Esophagus (tissue), 2 donors: ENCODE data around the gene PTGDR. TPM values are rescaled to one million over a fixed set of nuclear protein-coding genes. Genes with fewer than 3 reads are reported as not detected.
A peak's percentile ranks its signal among the peaks of the same experiment; 100 is the strongest.

Experiments used
- H3K27ac ChIP-seq, 2 donors: one replicate each; pipeline ENCODE4 v1.5.1; 2013; ENCODE audit warnings: low read depth in 2 of 2, mild to moderate bottlenecking in 2 of 2, inconsistent platforms in 1 of 2, low read length in 1 of 2, moderate library complexity in 1 of 2
- H3K27me3 ChIP-seq, 2 donors: one replicate each; pipeline ENCODE4 v1.6.1; 2013; ENCODE audit warnings: low read length in 2 of 2, control low read depth in 1 of 2, mild to moderate bottlenecking in 1 of 2; ENCODE audit not compliant: insufficient read depth in 2 of 2, control insufficient read depth in 1 of 2
- H3K36me3 ChIP-seq, 2 donors: one replicate each; pipeline ENCODE4 v1.6.1; 2013; ENCODE audit warnings: low read length in 1 of 2; ENCODE audit not compliant: control insufficient read depth in 2 of 2, insufficient read depth in 2 of 2
- H3K4me1 ChIP-seq, 2 donors: one replicate each; pipeline ENCODE4 v1.6.1; 2013; ENCODE audit warnings: low read length in 1 of 2; ENCODE audit not compliant: control insufficient read depth in 2 of 2, insufficient read depth in 2 of 2
- H3K4me3 ChIP-seq, 2 donors: one replicate each; pipeline ENCODE4 v1.5.1; 2013; ENCODE audit warnings: low read length in 2 of 2, mild to moderate bottlenecking in 2 of 2, low read depth in 1 of 2, moderate library complexity in 1 of 2
- H3K9me3 ChIP-seq, 2 donors: one replicate each; pipeline ENCODE4 v1.6.1; 2013; ENCODE audit warnings: mild to moderate bottlenecking in 2 of 2, low read depth in 1 of 2, low read length in 1 of 2, moderate library complexity in 1 of 2; ENCODE audit not compliant: control insufficient read depth in 2 of 2, insufficient read depth in 1 of 2
- WGBS, 2 donors: extraction: QIAGEN DNeasy Blood & Tissue Kit; methylation state at CpG; one replicate each; pipeline ENCODE4 v1.1.7; 2013; 5-methylcytosine and 5-hydroxymethylcytosine counted together
- polyA plus RNA-seq, 2 donors: library from polyadenylated mRNA; stranded (reverse); fragments of 200-250 nt; gene quantifications; one replicate each; pipeline ENCODE4 v1.2.3, GENCODE V29; 2013
- donor health status: healthy with polysubstance abuse.
- donor health status: Bipolar disorder and iron deficiency.

The PTGDR gene
- polyA plus RNA-seq, 2 donors, result 0.07 to 0.08 TPM

DNA sequence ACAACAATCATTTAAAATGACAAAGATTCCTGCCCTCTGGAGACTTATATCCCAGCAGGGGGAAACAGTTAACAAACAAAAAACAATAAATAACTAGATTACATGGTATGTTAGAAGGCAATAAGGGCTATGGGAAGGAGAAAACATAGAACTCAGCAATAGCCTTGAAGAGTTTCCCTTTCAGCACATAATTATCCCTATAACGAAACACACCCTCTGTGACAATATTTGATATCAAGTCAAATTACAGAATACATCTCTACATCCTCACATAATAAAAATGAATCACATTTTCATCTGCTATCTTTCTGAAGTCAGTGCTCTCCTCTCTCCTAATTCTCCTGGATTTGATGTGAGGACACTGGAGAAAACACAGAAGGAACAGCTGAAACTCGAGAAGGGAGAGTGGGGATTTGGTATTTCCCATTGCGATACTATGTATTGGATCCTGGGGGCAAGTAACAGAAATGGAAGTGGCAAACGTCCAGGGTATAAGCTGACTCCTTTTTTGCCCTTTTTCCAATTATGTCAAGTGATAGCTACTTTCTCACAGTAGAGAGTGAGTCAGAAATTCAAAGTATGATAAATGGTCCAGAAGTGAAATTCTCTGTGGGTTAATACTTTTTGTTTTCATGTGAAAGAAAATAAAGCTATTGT lies 36.9 kb downstream of the PTGDR start:
- H3K4me3 ChIP-seq, result no peak overlapping the region
- no peaks in the 10 kb centered on the region for H3K36me3 ChIP-seq
- no peaks in the 10 kb centered on the region for H3K27me3 ChIP-seq
- no peaks in the 10 kb centered on the region for H3K4me1 ChIP-seq
- H3K27ac ChIP-seq, result no peak overlapping the region
- H3K9me3 ChIP-seq, result no peaks in the 10 kb centered on the region
- 69 to 78% methylated on average over 4 of the region's 4 CpGs for WGBS, 2 donors

DNA sequence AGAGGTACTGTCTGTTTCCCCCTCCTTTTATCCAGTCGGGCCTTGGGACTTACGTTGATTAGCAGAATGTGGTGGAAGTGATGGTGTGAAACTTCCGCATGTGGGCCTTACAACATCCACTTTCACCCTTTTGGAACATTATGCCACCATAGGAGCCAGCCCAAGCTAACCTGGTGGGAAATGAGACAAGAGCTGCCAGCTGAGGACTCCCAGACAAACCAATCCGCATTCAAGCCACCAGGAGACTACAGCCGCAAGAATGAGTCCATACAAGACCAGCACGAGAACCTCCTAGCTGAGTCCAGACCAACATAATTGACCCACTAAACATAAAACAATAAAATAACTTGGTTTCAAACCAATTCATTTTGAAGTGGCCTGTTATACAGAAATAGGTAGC lies 37.5 kb downstream of the PTGDR start:
- Histone ChIP-seq H3K9me3 (no peaks in the 10 kb centered on the region), H3K4me1 (no peaks in the 10 kb centered on the region), H3K27ac (no peak overlapping the region), H3K27me3 (no peaks in the 10 kb centered on the region), H3K4me3 (no peak overlapping the region), H3K36me3 (no peaks in the 10 kb centered on the region)
- WGBS, 2 donors, result 93 to 95% methylated on average over 6 of the region's 6 CpGs

DNA sequence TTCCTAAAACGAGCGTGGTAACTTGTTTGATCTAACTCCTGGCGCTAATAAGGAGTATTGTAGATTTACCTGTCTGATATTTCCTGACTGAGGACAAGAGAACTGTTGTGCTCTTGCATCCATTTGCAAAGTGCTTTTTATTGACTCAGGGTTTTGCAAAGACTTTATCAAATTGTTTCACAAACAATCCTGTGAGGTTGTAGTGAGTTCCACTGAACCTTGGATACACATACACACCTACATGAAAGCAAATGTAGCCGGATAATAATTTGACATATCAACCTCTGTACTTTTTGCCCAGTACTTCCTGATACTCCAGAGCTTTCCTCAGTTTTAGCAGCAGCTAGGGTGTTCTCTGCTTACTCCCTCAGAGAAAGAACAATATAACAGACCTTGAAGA lies 39.9 kb downstream of the PTGDR start:
- Histone ChIP-seq H3K27ac (no peak overlapping the region), H3K4me3 (no peak overlapping the region), H3K9me3 (no peaks in the 10 kb centered on the region), H3K4me1 (no peaks in the 10 kb centered on the region), H3K36me3 (no peaks in the 10 kb centered on the region), H3K27me3 (no peaks in the 10 kb centered on the region)
- 63 to 78% methylated on average over 4 of the region's 4 CpGs for WGBS, 2 donors

DNA sequence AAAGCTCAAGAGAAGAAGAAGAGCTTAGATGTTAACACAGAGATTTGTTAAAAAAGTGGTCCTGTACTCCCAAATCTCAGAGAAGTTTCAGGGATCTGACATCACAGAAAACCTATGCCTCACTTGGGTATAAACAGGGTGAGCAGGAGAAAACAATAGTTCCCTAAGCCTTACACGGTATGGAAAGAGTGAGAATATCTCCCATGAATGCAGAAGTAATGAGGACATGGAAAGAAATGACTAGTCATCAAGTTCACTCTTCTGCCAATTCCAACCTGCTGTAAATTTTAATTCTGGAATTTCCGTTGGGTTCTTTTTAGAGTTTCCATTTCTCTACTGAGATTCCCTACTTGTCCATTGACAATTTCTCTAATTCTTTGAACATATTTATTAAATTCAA lies 40.4 kb downstream of the PTGDR start:
- Histone ChIP-seq H3K27ac (no peak overlapping the region), H3K4me3 (no peak overlapping the region), H3K36me3 (no peaks in the 10 kb centered on the region), H3K9me3 (no peaks in the 10 kb centered on the region), H3K4me1 (no peaks in the 10 kb centered on the region), H3K27me3 (no peaks in the 10 kb centered on the region)
- WGBS, 2 donors, result 73 to 78% methylated on average over 2 of the region's 2 CpGs

DNA sequence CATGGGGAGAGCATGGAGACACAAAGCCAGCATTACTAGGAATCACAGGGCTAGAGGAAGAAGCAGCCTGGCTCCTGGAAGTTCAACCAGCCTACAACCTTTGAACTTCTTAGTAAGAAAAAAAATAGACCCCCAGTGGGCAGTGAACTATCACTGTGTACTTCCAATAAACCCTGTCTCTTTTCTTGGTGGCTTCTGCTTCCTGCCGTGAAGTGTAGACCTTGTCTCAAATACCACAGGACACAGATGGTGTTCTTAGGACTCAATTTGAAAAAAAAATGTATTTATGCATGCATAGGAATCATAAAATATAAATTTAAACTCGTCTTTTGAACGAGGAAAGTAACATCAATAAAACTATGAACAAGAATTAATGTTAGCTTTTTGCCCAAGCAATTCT lies 43.0 kb downstream of the PTGDR start:
- Histone ChIP-seq H3K36me3 (no peaks in the 10 kb centered on the region), H3K27me3 (no peaks in the 10 kb centered on the region), H3K27ac (no peak overlapping the region), H3K9me3 (no peaks in the 10 kb centered on the region), H3K4me1 (peaks cover 0 to 10% of the 10 kb centered on the region in 2 donors), H3K4me3 (no peak overlapping the region)
- 80 to 81% methylated on average over 3 of the region's 3 CpGs for WGBS, 2 donors

DNA sequence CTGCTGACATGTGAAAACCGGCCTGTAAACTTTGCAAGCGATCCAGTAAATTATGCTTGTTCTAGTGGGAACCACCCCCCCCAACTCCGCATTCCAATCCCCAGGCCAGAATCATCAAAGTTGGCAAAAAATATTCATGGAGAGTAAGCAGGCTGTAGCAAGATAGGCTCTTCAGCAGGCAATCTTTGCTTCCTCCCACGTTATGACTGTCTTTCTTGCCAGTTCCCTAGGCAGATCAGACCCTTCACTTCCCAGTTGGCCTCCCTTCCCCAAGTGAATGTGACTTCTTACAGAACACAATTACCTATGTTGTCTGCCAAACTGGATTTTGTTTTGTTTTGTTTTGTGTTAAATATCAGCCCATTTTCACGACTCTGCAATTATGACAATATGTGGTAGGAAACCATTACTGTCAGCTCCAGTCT lies 45.4 kb downstream of the PTGDR start:
- H3K9me3 ChIP-seq, result no peaks in the 10 kb centered on the region
- no peak overlapping the region for H3K27ac ChIP-seq
- peaks cover 0 to 10% of the 10 kb centered on the region in 2 donors for H3K4me1 ChIP-seq

DNA sequence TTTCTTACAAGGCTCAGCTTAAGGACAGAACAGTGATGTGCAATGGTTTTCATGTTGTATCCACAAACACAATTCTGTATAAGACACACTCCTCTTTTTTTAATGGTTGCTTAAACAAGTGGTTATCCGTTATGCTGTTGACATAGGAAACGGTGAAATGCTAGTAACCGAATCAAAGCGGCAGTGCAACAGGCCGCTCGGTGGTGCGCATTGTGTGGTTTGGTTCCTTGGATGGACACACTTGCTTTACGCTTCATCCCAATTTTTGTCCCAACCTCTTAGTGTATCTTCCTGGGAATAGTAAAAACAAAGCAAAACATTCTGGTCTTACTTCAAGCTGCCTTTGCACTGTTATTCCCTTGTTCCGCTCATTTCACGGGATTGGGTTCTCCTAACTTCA lies 46.0 kb downstream of the PTGDR start:
- no peaks in the 10 kb centered on the region for H3K36me3 ChIP-seq
- 31% methylated on average over 10 of the region's 10 CpGs for WGBS, 2 donors
- H3K27me3 ChIP-seq, result no peaks in the 10 kb centered on the region
- H3K27ac ChIP-seq, result peak overlapping the region; percentile 5 to 37
- peak overlapping the region; percentile 51 to 53 for H3K4me3 ChIP-seq
- H3K4me1 ChIP-seq, result peaks cover 0 to 10% of the 10 kb centered on the region in 2 donors
- H3K9me3 ChIP-seq, result no peaks in the 10 kb centered on the region

More for the DNA sequence above, 45.4 kb downstream of the PTGDR start:
- WGBS, 2 donors, result 40 to 64% methylated on average over 5 of the region's 5 CpGs
- no peaks in the 10 kb centered on the region for H3K27me3 ChIP-seq
- H3K4me3 ChIP-seq, result no peak overlapping the region
- H3K36me3 ChIP-seq, result no peaks in the 10 kb centered on the region

DNA sequence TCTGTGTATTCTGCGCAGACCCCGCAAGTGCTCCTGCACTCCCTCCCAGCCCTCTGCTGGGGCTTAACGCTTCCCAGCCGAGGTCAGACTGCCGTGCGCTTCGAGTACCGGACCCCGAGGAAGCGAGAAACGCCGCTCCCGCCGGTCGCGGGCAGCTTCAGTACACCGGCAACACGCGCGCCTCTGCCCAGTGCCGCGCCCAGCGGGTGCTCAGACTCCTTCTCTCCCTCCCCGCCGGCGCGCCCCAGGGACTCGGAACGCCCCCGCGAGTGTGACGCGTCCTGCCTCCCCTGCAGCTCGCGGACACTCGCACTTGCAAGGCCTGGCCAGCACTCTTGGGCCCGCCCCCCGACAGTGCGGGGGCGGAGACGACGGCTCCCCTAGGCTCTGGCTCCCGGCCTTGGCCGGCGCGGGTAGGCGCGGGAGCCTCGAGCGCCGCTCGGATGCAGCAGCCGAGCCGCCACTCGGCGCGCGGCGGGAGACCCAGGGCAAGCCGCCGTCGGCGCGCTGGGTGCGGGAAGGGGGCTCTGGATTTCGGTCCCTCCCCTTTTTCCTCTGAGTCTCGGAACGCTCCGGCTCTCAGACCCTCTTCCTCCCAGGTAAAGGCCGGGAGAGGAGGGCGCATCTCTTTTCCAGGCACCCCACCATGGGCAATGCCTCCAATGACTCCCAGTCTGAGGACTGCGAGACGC lies 46.6 kb downstream of the PTGDR start, which contains the start of gene PTGER2:
TSS of gene PTGER2 (plus strand) at position 410 of the 692 bp plus-strand sequence. CDS start at position 647, 237 bp downstream.
- Histone ChIP-seq H3K27ac (peak within 1 kb of the TSS; percentile 36 to 68), H3K4me3 (peak within 1 kb of the TSS; percentile 51 to 53), H3K9me3 (no peaks in the 10 kb centered on the region), H3K27me3 (no peaks in the 10 kb centered on the region), H3K36me3 (no peaks in the 10 kb centered on the region), H3K4me1 (peaks cover 0 to 10% of the 10 kb centered on the region in 2 donors)
- WGBS, 2 donors, result 0 to 2% methylated on average over 72 to 73 of the region's 73 CpGs

DNA sequence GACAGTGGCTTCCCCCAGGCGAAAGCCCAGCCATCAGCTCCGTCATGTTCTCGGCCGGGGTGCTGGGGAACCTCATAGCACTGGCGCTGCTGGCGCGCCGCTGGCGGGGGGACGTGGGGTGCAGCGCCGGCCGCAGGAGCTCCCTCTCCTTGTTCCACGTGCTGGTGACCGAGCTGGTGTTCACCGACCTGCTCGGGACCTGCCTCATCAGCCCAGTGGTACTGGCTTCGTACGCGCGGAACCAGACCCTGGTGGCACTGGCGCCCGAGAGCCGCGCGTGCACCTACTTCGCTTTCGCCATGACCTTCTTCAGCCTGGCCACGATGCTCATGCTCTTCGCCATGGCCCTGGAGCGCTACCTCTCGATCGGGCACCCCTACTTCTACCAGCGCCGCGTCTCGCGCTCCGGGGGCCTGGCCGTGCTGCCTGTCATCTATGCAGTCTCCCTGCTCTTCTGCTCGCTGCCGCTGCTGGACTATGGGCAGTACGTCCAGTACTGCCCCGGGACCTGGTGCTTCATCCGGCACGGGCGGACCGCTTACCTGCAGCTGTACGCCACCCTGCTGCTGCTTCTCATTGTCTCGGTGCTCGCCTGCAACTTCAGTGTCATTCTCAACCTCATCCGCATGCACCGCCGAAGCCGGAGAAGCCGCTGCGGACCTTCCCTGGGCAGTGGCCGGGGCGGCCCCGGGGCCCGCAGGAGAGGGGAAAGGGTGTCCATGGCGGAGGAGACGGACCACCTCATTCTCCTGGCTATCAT lies 47.3 kb downstream of the PTGDR start:
- H3K27ac ChIP-seq, result peak overlapping the region; percentile 36 to 68
- peak overlapping the region; percentile 51 to 53 for H3K4me3 ChIP-seq
- no peaks in the 10 kb centered on the region for H3K27me3 ChIP-seq
- WGBS, 2 donors, result 2 to 4% methylated on average over 57 to 63 of the region's 63 CpGs
- no peaks in the 10 kb centered on the region for H3K36me3 ChIP-seq
- no peaks in the 10 kb centered on the region for H3K9me3 ChIP-seq
- H3K4me1 ChIP-seq, result peaks cover 0 to 10% of the 10 kb centered on the region in 2 donors
